RWPE2 (cell line): Measurements from ENCODE around the gene TIAL1.
"Not testable (repeated sequence)": the region's sequence is repeated elsewhere in the genome, so short reads cannot be mapped to it uniquely, and the experiment has no call there.

Experiments
- ATAC-seq: fragments of 200-7000 bp; cut with Tn5 transposase; 3 replicates; pipeline ENCODE4 v1.9.1; 2021; ENCODE audit warnings: low read depth
- DNase-seq: peaks from one replicate; pipeline ENCODE4 v3.0.0-alpha.2; 2020; ENCODE audit warnings: low spot score
- H3K27ac ChIP-seq: fragments of 450-650 bp; 2 replicates; pipeline ENCODE4 v1.5.1; 2017; ENCODE audit warnings: mild to moderate bottlenecking; ENCODE audit not compliant: poor library complexity, severe bottlenecking
- H3K27me3 ChIP-seq: fragments of 250-450 bp; sonication (Bioruptor Pico); 2 replicates; pipeline ENCODE4 v1.5.1; 2021; ENCODE audit warnings: mild to moderate bottlenecking, moderate library complexity; ENCODE audit not compliant: insufficient read depth, poor library complexity, severe bottlenecking
- H3K36me3 ChIP-seq: fragments of 250-450 bp; sonication (Bioruptor Pico); 2 replicates; pipeline ENCODE4 v1.5.1; 2020; ENCODE audit warnings: low read depth, mild to moderate bottlenecking, moderate library complexity
- H3K4me1 ChIP-seq: fragments of 250-450 bp; sonication (Bioruptor Pico); 2 replicates; pipeline ENCODE4 v1.5.1; 2021; ENCODE audit warnings: mild to moderate bottlenecking, moderate library complexity; ENCODE audit not compliant: insufficient read depth, poor library complexity, severe bottlenecking
- H3K4me3 ChIP-seq: fragments of 250-450 bp; sonication (Bioruptor Pico); 2 replicates; pipeline ENCODE4 v1.5.1; 2021; ENCODE audit warnings: mild to moderate bottlenecking, moderate library complexity; ENCODE audit not compliant: severe bottlenecking
- H3K9me3 ChIP-seq: fragments of 250-450 bp; sonication (Bioruptor Pico); 2 replicates; pipeline ENCODE4 v1.5.1; 2021; ENCODE audit warnings: mild to moderate bottlenecking, moderate library complexity; ENCODE audit not compliant: severe bottlenecking
- CTCF ChIP-seq: fragments of 450-650 bp; IDR thresholded peaks from one replicate; pipeline ENCODE4 v1.5.1; 2017; ENCODE audit warnings: mild to moderate bottlenecking, moderate library complexity; ENCODE audit not compliant: poor library complexity, severe bottlenecking

The TIAL1 gene

GRCh38 chr10:119531067-119531466, 65.7 kb downstream of the TIAL1 start:
- no peaks in the 10 kb centered on the region for H3K27me3 ChIP-seq
- H3K36me3 ChIP-seq, result no peaks in the 10 kb centered on the region; the same call in 1 of the 2 replicates
- H3K4me1 ChIP-seq, result no peaks in the 10 kb centered on the region
- H3K27ac ChIP-seq, result no peak overlapping the region
- no peak overlapping the region for H3K4me3 ChIP-seq
- no peaks in the 10 kb centered on the region for H3K9me3 ChIP-seq
- no peak for TF ChIP-seq CTCF
- ATAC-seq, result no peak
- DNase-seq, result no peak

GRCh38 chr10:119528663-119529237, 68.0 kb downstream of the TIAL1 start:
- not testable (repeated sequence) for DNase-seq, H3K9me3 ChIP-seq, H3K36me3 ChIP-seq, H3K4me3 ChIP-seq, H3K4me1 ChIP-seq, H3K27me3 ChIP-seq, H3K27ac ChIP-seq
- ATAC-seq, result peak; percentile 41; the same call in 1 of the 3 replicates

GRCh38 chr10:119526621-119527592, 69.9 kb downstream of the TIAL1 start:
- peaks cover 5% of the 10 kb centered on the region for H3K4me1 ChIP-seq
- no peak overlapping the region for H3K4me3 ChIP-seq
- no peak overlapping the region for H3K27ac ChIP-seq
- peaks cover 10% of the 10 kb centered on the region; the same call in 1 of the 2 replicates for H3K36me3 ChIP-seq
- no peak for ATAC-seq
- no peaks in the 10 kb centered on the region for H3K9me3 ChIP-seq
- TF ChIP-seq CTCF, result no peak
- no peak for DNase-seq
- no peaks in the 10 kb centered on the region for H3K27me3 ChIP-seq

GRCh38 chr10:119526149-119526548, 70.6 kb downstream of the TIAL1 start:
- ATAC-seq (no peak), DNase-seq (no peak)

GRCh38 chr10:119525116-119525515, 71.6 kb downstream of the TIAL1 start:
- TF ChIP-seq CTCF, result no peak
- DNase-seq (no peak), ATAC-seq (no peak)
- H3K27me3 ChIP-seq, result no peaks in the 10 kb centered on the region
- H3K36me3 ChIP-seq, result peaks cover 10% of the 10 kb centered on the region
- H3K9me3 ChIP-seq, result no peaks in the 10 kb centered on the region
- H3K4me1 ChIP-seq, result peaks cover 9% of the 10 kb centered on the region
- H3K27ac ChIP-seq, result no peak overlapping the region
- no peak overlapping the region for H3K4me3 ChIP-seq

More at GRCh38 chr10:119526149-119526548, 70.6 kb downstream of the TIAL1 start:
- Histone ChIP-seq H3K36me3 (peaks cover 10% of the 10 kb centered on the region), H3K4me3 (no peak overlapping the region), H3K27ac (no peak overlapping the region), H3K4me1 (peaks cover 9% of the 10 kb centered on the region), H3K27me3 (no peaks in the 10 kb centered on the region), H3K9me3 (no peaks in the 10 kb centered on the region)
- no peak for TF ChIP-seq CTCF
